ENCODE measurements around the gene MITD1.
"Not testable (repeated sequence)": the region's sequence is repeated elsewhere in the genome, so short reads cannot be mapped to it uniquely, and the experiment has no call there.

The MITD1 gene

GRCh38 chr2:99153921-99154604, 26.8 kb downstream of the MITD1 start:
- DNase-seq, result no peak

- no peak for DNase-seq
These were observed 28.5 kb downstream of the MITD1 start for GRCh38 chr2:99152199-99152895.

GRCh38 chr2:99150706-99151105, 30.2 kb downstream of the MITD1 start:
- no peak for DNase-seq

- DNase-seq, result peak; percentile 97
These were observed 39.4 kb downstream of the MITD1 start, which contains the start of gene C2orf15 for GRCh38 chr2:99141110-99142108. Gene C2orf15, plus strand, starts transcription at chr2:99141707. Its CDS starts 8,852 bp downstream, at chr2:99150559.

GRCh38 chr2:99140860-99141109, 40.1 kb downstream of the MITD1 start:
- no peak for DNase-seq

GRCh38 chr2:99140056-99140859, 40.6 kb downstream of the MITD1 start:
- DNase-seq, result no peak

GRCh38 chr2:99139003-99139402, 41.9 kb downstream of the MITD1 start:
- DNase-seq, result no peak

- DNase-seq, result not testable (repeated sequence)
These were observed 45.8 kb downstream of the MITD1 start for GRCh38 chr2:99135044-99135556.

- DNase-seq, result no peak
These were observed 52.9 kb downstream of the MITD1 start for GRCh38 chr2:99127981-99128380.
